GM08714 (cell line): ENCODE measurements around the gene NCK2.

Experiments
- H3K4me3 ChIP-seq: fragments of 200-500 bp; sonication (Bioruptor generic); 2 replicates; pipeline ENCODE4 v1.5.1; 2014; ENCODE audit warnings: mild to moderate bottlenecking, low read length, inconsistent platforms
- ZNF274 ChIP-seq: IDR thresholded peaks from 2 replicates; pipeline ENCODE4 v1.6.1; 2012; ENCODE audit warnings: mild to moderate bottlenecking, low read depth, low read length

Gene NCK2

GRCh38 chr2:105880637-105881036 is 135.9 kb downstream of the NCK2 start:
- TF ChIP-seq ZNF274: no peak

GRCh38 chr2:105881286-105882136 is 136.8 kb downstream of the NCK2 start:
- no peak for TF ChIP-seq ZNF274
- no peak overlapping the region for H3K4me3 ChIP-seq

More at GRCh38 chr2:105880637-105881036, 135.9 kb downstream of the NCK2 start:
- no peak overlapping the region for H3K4me3 ChIP-seq

- no peak for TF ChIP-seq ZNF274
- no peak overlapping the region for H3K4me3 ChIP-seq
Measured at GRCh38 chr2:105882341-105882740, 137.6 kb downstream of the NCK2 start.

GRCh38 chr2:105882920-105883435 is 138.3 kb downstream of the NCK2 start:
- H3K4me3 ChIP-seq: no peak overlapping the region
- no peak for TF ChIP-seq ZNF274

- no peak overlapping the region for H3K4me3 ChIP-seq
- no peak for TF ChIP-seq ZNF274
Measured at GRCh38 chr2:105883911-105884694, 139.4 kb downstream of the NCK2 start.

- TF ChIP-seq ZNF274: no peak
- no peak overlapping the region for H3K4me3 ChIP-seq
Measured at GRCh38 chr2:105885456-105885855, 140.7 kb downstream of the NCK2 start.

- no peak for TF ChIP-seq ZNF274
- no peak overlapping the region for H3K4me3 ChIP-seq
Measured at GRCh38 chr2:105886029-105886454, 141.3 kb downstream of the NCK2 start.

GRCh38 chr2:105886687-105887086 is 142.0 kb downstream of the NCK2 start:
- no peak overlapping the region for H3K4me3 ChIP-seq
- TF ChIP-seq ZNF274: no peak

GRCh38 chr2:105887256-105887655 is 142.5 kb downstream of the NCK2 start:
- no peak for TF ChIP-seq ZNF274
- no peak overlapping the region for H3K4me3 ChIP-seq

- H3K4me3 ChIP-seq: no peak overlapping the region
- TF ChIP-seq ZNF274: no peak
Measured at GRCh38 chr2:105888625-105889024, 143.9 kb downstream of the NCK2 start.

GRCh38 chr2:105889046-105889445 is 144.3 kb downstream of the NCK2 start:
- H3K4me3 ChIP-seq: no peak overlapping the region
- no peak for TF ChIP-seq ZNF274

- TF ChIP-seq ZNF274: no peak
Measured at GRCh38 chr2:105890111-105890510, 145.4 kb downstream of the NCK2 start.

GRCh38 chr2:105890856-105891255 is 146.1 kb downstream of the NCK2 start:
- H3K4me3 ChIP-seq: no peak overlapping the region
- no peak for TF ChIP-seq ZNF274

More at GRCh38 chr2:105890111-105890510, 145.4 kb downstream of the NCK2 start:
- H3K4me3 ChIP-seq: no peak overlapping the region
